HG03571 (cell line): ENCODE results near the gene IDS.
A peak's percentile ranks its signal among the peaks of the same experiment; 100 is the strongest.
"Not testable (repeated sequence)": the region's sequence is repeated elsewhere in the genome, so short reads cannot be mapped to it uniquely, and the experiment has no call there.

ENCODE experiments used
- ATAC-seq: cut with Tn5 transposase; IDR thresholded peaks from one replicate; pipeline ENCODE4 v1.9.1; 2021; ENCODE audit not compliant: unreplicated experiment

IDS gene

DNA sequence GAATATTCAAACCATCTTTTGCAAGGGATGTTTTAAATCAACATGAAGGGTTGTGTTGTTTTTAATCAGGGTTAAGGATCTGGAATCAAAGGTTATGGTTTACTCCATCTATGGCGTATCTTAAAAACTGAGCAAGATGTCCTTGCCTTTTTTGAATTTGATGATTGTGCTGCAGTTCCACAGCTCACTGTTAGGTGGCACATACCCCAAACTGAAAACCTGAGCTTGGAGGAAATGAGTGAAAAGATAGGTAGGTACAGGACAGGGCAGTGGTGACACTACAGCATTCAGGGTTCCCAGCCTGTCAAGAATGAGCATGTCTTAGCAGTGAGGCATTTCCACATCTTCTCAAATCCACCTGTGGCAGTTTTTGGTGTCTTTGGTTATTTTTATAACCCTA lies 22.6 kb upstream of the IDS start:
- no peak for ATAC-seq

- not testable (repeated sequence) for ATAC-seq
Observed at GRCh38 chrX:149526318-149527033, 21.4 kb upstream of the IDS start.

GRCh38 chrX:149525903-149526302 lies 20.8 kb upstream of the IDS start:
- peak; percentile 46 for ATAC-seq

DNA sequence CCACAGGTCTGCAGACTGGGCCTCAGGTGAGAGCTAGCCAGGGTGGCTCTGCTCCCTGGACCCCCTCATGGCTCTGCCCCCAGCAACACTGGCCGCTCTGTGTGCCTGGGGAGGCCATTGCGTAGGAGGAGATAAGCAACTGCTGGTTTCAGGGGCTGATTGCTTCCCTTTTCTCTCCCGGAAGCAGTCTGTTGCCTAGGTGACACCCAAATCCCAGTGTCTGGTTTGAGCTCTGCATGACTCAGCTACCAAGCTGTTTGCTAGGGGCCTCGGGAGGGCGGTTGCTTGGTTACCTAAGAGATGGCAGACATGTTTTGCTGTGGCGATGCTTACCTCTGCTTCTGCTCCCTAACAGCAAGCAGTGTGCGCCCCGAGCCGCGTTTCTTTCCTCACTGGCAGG lies 20.3 kb upstream of the IDS start:
- peak; percentile 93 for ATAC-seq

GRCh38 chrX:149522916-149523315 lies 17.8 kb upstream of the IDS start:
- no peak for ATAC-seq

DNA sequence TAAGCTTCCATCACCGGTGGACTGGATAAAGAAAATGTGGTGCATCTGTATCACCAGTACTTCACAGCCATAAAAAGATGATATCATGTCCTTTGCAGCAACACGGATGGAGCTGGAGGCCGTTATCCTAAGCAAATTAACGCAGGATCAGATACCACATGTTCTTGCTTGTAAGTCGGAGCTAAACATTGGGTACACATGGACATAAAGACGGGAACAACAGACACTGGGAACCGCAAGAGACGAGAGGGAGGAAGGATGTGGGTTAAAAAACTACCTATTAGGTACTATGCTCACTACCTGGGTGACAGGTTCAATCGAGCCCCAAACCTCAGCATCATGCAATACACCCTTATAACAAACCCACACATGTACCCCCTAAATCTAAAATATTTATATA lies 16.3 kb upstream of the IDS start:
- no peak for ATAC-seq

GRCh38 chrX:149520636-149521277 lies 15.7 kb upstream of the IDS start:
- not testable (repeated sequence) for ATAC-seq

DNA sequence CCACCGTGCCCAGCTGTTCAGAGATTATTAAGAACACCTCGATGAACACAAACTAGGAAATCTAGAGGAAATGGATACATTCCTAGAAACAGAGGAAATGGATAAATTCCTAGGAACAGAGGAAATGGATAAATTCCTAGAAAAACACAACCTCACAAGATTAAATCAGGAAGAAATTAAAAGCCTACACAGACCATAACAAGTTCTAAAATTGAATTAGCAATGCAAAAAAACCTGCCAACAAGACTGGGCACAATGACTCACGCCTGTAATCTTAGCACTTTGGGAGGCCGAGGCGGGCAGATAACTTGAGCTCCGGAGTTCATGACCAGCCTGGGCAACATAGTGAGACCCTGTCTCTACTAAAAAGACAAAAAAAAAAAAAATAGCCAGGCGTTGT lies 13.1 kb upstream of the IDS start:
- no peak for ATAC-seq

DNA sequence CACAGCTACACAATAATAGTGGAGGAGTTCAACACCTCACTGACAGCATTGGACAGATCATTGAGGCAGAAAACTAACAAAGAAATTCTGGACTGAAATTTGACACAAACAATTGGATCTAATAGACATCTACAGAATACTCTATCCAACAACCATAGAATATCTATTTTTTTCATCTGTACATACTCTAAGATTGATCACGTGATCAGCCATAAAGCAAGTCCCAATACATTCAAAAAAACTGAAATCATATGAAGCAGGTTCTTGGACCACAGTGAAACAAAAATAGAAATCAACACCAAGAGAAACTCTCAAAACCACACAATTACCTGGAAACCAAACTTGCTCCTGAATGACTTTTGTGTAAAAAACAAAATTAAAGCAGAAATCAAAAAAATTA lies 12.2 kb upstream of the IDS start:
- no peak for ATAC-seq

GRCh38 chrX:149516604-149517003 lies 11.5 kb upstream of the IDS start:
- no peak for ATAC-seq

DNA sequence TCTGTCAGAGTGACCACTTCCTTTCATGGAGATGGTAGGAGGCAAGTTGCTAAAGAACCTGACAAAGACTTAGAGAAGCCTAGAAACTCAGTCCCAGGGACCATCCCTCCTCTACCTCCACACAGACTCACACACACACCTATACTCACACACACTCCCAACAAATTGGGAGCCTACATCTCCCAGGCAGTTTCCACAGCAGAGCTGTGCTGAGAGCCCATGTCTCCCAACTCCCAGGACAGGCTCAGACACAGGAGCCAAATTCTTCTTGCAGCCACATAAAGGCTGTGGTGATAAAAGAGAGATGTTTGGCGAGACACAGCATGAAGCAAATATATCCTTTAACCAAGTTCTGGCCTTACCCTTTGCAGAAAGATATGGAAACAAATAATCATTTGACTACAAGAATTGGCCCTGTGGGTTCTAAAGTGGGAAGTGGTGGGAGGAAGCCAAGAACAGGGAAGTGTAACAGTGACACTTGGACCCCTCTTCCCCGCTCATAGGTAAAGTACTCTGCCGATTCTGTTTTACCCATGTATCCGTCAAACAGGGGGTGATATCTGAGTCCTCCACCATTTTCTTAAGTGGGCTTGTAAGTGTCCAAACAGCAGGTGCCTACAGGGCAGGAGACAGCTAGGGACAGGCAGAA lies 11.0 kb upstream of the IDS start:
- ATAC-seq = no peak

DNA sequence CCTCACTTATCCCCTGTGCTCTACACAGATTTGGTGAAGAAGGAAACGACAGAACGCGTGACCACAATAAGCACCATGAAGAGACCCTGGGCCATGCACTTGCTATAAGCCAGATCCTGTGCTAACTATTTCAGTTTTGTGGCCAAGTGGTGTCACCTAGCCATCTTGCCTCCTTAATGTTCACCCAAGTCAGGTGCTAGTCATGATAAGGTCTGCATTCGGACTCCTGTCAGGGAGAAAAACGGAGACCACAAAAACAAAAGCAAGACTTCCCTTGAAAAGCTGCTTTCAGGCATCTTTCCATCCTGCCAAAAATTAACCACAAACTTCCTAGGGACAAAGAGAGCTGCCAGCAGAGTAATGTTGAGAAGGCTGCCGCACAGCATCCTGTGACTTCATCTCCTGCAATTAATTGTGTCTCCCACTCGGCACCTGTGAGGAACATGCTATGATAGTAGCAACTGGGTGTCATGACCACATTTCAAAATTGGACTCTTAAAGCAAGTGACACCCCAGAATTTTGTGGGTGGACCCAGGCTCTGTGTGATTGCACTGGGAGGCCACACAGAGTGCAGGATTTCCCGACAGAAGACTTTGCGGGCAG lies 8.8 kb upstream of the IDS start:
- no peak for ATAC-seq

- ATAC-seq = peak; percentile 87
Observed at GRCh38 chrX:149512225-149512885, 7.2 kb upstream of the IDS start.

DNA sequence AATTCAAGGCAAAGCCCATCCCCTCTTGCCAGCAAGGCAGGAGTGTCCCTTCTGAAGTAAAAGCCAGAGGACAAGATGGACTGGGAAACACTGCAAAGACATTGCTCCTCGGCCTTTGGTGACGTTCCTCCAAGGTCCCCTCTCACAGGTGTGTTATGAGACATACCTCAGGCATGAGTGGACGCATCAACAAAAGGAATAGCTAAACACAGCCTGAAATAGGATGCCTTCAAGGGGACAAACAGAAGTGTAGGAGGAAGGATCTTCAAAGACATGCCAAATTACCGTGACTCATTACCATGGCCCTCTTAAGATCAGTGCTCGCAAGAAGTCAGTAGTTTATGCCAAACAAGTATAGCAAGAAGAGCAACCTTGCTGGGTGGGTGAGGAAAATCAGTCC lies 6.0 kb upstream of the IDS start:
- no peak for ATAC-seq

- no peak for ATAC-seq
Observed at GRCh38 chrX:149510386-149510785, 5.3 kb upstream of the IDS start.

- no peak for ATAC-seq
Observed at GRCh38 chrX:149508467-149508866, 3.4 kb upstream of the IDS start.

- ATAC-seq = no peak
Observed at GRCh38 chrX:149506349-149506748, 1.2 kb upstream of the IDS start.

DNA sequence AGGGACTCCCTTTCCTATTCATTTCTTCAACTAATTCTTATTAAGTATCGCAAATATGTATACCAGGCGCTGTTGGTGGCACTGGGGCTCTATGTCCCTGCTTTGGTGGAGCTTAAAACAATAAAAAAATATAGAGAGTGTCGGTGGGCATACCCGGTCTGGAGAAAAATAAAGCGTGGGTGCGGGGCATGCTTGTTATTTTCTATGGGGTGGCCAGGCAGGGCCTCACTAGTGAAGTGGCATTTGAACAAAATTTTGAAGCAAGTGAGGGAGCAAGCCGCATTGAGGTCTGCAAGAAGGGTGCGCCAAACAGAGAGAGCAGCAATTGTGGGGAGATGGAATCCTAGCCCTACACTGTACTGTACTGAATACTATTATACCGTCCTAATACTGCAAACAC lies 565 bp upstream of the IDS start:
- ATAC-seq = no peak

- ATAC-seq = peak; percentile 39
Observed at GRCh38 chrX:149504226-149504914, 736 bp downstream of the IDS start.

GRCh38 chrX:149503446-149503845 lies 1.7 kb downstream of the IDS start:
- ATAC-seq = peak; percentile 65

DNA sequence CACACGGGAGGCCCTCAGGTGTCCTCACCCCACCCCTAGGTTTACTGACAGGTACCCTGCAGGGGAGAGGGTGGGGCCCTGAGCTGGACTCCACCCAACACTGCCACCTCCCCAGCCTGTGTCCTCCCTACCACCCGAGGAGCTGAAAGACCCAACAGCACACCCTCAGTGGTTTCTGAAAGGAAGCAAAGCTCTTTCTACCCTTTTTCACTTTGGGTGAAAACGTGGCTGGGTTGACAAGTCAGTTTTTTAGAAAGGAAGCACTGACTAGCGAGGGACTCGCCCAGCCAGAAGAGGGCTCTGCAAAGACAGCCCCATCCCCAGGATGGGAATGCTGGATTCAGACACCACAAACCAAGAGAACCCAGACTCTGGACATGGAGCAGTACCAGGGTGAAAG lies 2.2 kb downstream of the IDS start:
- ATAC-seq = not testable (repeated sequence)
